ENCODE measurements around the gene ISCA2.

Gene ISCA2

GRCh38 chr14:74508844-74509428, 15.4 kb downstream of the ISCA2 start:
- DNase-seq: no peak

GRCh38 chr14:74509587-74510222, 16.1 kb downstream of the ISCA2 start:
- no peak for DNase-seq

- no peak for DNase-seq
These were observed 16.8 kb downstream of the ISCA2 start for GRCh38 chr14:74510223-74510931.

- no peak for DNase-seq
These were observed 17.4 kb downstream of the ISCA2 start for GRCh38 chr14:74510959-74511409.

- DNase-seq: no peak
These were observed 18.6 kb downstream of the ISCA2 start for GRCh38 chr14:74511966-74512830.

GRCh38 chr14:74514471-74514941, 20.9 kb downstream of the ISCA2 start:
- no peak for DNase-seq

GRCh38 chr14:74515891-74516412, 22.4 kb downstream of the ISCA2 start:
- DNase-seq: no peak

- DNase-seq: no peak
These were observed 23.0 kb downstream of the ISCA2 start for GRCh38 chr14:74516451-74517160.

- DNase-seq: no peak
These were observed 24.2 kb downstream of the ISCA2 start for GRCh38 chr14:74517731-74518130.

- no peak for DNase-seq
These were observed 24.7 kb downstream of the ISCA2 start for GRCh38 chr14:74518221-74518620.

- no peak for DNase-seq
These were observed 25.9 kb downstream of the ISCA2 start for GRCh38 chr14:74519316-74520074.

GRCh38 chr14:74521756-74522155, 28.2 kb downstream of the ISCA2 start:
- DNase-seq: no peak

- DNase-seq: no peak
These were observed 29.2 kb downstream of the ISCA2 start for GRCh38 chr14:74522740-74523139.

GRCh38 chr14:74524076-74524811, 30.7 kb downstream of the ISCA2 start:
- no peak for DNase-seq

- no peak for DNase-seq
These were observed 31.2 kb downstream of the ISCA2 start for GRCh38 chr14:74524812-74525135.

- DNase-seq: no peak
These were observed 31.8 kb downstream of the ISCA2 start for GRCh38 chr14:74525361-74525851.

- no peak for DNase-seq
These were observed 33.5 kb downstream of the ISCA2 start for GRCh38 chr14:74526854-74527585.

GRCh38 chr14:74527736-74528280, 34.2 kb downstream of the ISCA2 start:
- DNase-seq: no peak

- DNase-seq: no peak
These were observed 34.8 kb downstream of the ISCA2 start for GRCh38 chr14:74528406-74528805.

GRCh38 chr14:74528886-74529285, 35.3 kb downstream of the ISCA2 start:
- DNase-seq: no peak

All from activated CD8-positive, alpha-beta memory T cell treated with anti-CD3 and anti-CD28 coated beads, Interleukin-2, amount 50 U/mL, for 48 hours (primary cell).